Activated naive CD8-positive, alpha-beta T cell (primary cell): ENCODE measurements around the gene ARMH3.

Experiments used
- H3K27ac Mint-ChIP-seq: one replicate; pipeline ENCODE4 v1.8.0; 2021; ENCODE audit warnings: mixed read lengths
- H3K27me3 Mint-ChIP-seq: one replicate; pipeline ENCODE4 v1.8.0; 2021; ENCODE audit warnings: mixed read lengths
- H3K36me3 Mint-ChIP-seq: one replicate; pipeline ENCODE4 v1.8.0; 2021; ENCODE audit warnings: mixed read lengths
- H3K4me1 Mint-ChIP-seq: one replicate; pipeline ENCODE4 v1.8.0; 2021; ENCODE audit warnings: low read depth, mixed read lengths
- H3K4me3 Mint-ChIP-seq: one replicate; pipeline ENCODE4 v1.8.0; 2021; ENCODE audit warnings: mild to moderate bottlenecking, mixed read lengths
- H3K9me3 Mint-ChIP-seq: one replicate; pipeline ENCODE4 v1.8.0; 2021; ENCODE audit warnings: low read depth, mixed read lengths

Gene ARMH3

DNA sequence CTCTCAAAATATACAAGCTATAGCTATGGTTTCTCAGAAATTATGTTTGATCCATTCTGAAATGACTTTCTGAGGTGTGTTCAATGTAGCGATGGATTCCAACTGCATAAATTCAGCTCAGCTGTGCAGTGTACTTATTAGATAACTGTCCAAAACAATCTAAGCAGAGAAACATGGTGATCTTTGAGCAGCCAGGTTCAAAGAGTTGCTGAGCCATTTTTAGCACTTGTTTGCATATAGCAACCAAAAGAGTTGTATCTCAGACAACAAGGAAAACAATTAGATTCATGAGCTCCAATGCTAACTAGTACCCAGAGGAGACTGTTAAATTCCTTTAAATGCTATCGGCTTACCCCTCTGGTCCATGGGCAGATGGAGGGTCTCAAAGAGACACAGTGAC, 196.4 kb downstream of the ARMH3 start:
- Mint-ChIP-seq H3K27ac (no peak overlapping the region), H3K4me3 (no peak overlapping the region), H3K9me3 (no peaks in the 10 kb centered on the region)

GRCh38 chr10:101858723-101859500, 197.1 kb downstream of the ARMH3 start:
- no peaks in the 10 kb centered on the region for H3K9me3 Mint-ChIP-seq
- no peak overlapping the region for H3K4me3 Mint-ChIP-seq
- H3K4me1 Mint-ChIP-seq, result no peaks in the 10 kb centered on the region
- no peaks in the 10 kb centered on the region for H3K27me3 Mint-ChIP-seq
- peaks cover 23% of the 10 kb centered on the region for H3K36me3 Mint-ChIP-seq
- H3K27ac Mint-ChIP-seq, result no peak overlapping the region

More for the DNA sequence above, 196.4 kb downstream of the ARMH3 start:
- Mint-ChIP-seq H3K36me3 (peaks cover 25% of the 10 kb centered on the region), H3K4me1 (peaks cover 2% of the 10 kb centered on the region), H3K27me3 (no peaks in the 10 kb centered on the region)

GRCh38 chr10:101857802-101858476, 198.0 kb downstream of the ARMH3 start:
- Mint-ChIP-seq H3K4me1 (no peaks in the 10 kb centered on the region), H3K36me3 (peaks cover 20% of the 10 kb centered on the region), H3K27me3 (no peaks in the 10 kb centered on the region), H3K4me3 (no peak overlapping the region), H3K9me3 (no peaks in the 10 kb centered on the region), H3K27ac (no peak overlapping the region)

- Mint-ChIP-seq H3K4me1 (no peaks in the 10 kb centered on the region), H3K27me3 (no peaks in the 10 kb centered on the region), H3K27ac (no peak overlapping the region), H3K4me3 (no peak overlapping the region), H3K9me3 (no peaks in the 10 kb centered on the region), H3K36me3 (peaks cover 20% of the 10 kb centered on the region)
Measured at GRCh38 chr10:101856626-101857025, 199.3 kb downstream of the ARMH3 start.

DNA sequence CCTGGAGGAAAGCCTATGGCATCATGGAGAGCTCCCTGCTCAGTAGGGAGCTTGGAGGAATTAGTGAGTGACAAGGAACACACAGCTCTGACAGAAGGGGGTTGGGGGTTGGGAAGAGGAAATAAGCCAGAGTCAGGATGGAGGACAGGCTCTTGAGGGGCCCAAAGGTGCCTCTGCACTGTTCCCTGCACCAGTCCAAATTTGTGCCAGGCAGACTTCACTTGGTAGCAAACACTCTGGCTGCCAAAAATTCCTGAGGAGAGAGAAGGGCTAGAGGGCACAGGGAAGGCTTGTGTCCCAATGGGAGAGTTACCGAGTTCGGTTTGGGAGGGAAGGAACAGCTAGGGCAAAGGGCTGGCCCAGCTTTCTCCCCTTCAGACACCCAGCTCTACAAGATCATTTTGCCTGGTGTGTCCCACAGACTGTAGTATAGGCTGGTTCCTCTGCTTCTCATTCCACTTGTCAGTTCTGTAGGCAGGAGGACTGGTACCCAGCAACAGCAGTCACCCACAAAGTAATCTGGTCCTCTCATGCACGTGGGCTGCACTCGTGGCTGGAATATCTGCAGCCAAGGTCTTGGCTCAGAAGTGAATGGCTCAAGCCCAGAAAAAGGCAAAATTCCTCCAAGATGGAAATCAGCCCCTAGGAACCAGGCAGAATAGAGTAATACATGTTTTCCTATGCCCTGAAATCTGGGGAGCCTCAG, 204.4 kb downstream of the ARMH3 start:
- Mint-ChIP-seq H3K27me3 (no peaks in the 10 kb centered on the region), H3K4me3 (no peak overlapping the region), H3K36me3 (peaks cover 20% of the 10 kb centered on the region), H3K27ac (no peak overlapping the region), H3K4me1 (no peaks in the 10 kb centered on the region), H3K9me3 (no peaks in the 10 kb centered on the region)

DNA sequence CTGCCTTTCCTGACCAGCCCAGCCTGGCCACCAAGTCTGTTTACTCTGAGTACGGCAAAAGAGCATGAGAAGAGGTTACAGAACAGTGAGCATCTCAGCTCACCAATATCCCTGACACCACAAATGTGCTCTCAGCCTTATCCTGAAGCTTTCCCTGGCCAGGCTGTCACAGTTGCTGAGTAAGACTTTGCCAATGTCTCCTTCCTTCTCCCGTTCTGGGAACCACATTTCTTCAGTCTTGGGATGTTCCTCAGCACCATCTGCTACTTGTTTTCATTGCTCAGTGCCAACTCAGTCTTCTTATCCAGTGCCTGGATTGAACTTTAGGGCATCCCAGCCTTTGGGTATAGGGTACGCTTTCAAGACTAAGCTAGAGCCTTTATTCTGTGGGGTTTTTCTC, 205.2 kb downstream of the ARMH3 start:
- no peaks in the 10 kb centered on the region for H3K27me3 Mint-ChIP-seq
- no peaks in the 10 kb centered on the region for H3K9me3 Mint-ChIP-seq
- no peaks in the 10 kb centered on the region for H3K4me1 Mint-ChIP-seq
- no peak overlapping the region for H3K27ac Mint-ChIP-seq
- peaks cover 23% of the 10 kb centered on the region for H3K36me3 Mint-ChIP-seq
- H3K4me3 Mint-ChIP-seq, result no peak overlapping the region

GRCh38 chr10:101848894-101849351, 207.1 kb downstream of the ARMH3 start:
- no peaks in the 10 kb centered on the region for H3K27me3 Mint-ChIP-seq
- no peaks in the 10 kb centered on the region for H3K9me3 Mint-ChIP-seq
- H3K4me3 Mint-ChIP-seq, result no peak overlapping the region
- peaks cover 28% of the 10 kb centered on the region for H3K36me3 Mint-ChIP-seq
- H3K27ac Mint-ChIP-seq, result no peak overlapping the region
- peaks cover 9% of the 10 kb centered on the region for H3K4me1 Mint-ChIP-seq

DNA sequence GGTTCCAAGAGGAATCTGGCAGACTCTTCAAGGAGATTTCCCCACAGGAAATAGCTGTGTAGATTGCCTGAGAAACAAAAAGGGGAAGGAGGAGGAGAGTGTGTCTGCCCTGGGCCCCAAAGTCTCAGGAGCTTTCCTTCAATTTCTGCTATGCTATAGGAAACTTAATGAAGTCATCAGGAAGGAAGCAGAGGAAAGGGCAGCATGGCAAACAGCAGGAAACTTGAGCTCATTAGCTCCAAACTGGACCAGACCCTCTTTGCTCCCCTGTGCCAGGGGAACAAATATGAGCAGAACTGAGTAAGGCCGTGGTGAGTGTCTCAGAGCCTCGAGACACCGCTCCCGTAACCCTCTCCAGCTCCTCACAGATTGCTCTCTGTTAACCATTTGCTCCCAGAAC, 207.6 kb downstream of the ARMH3 start:
- H3K4me1 Mint-ChIP-seq, result peaks cover 9% of the 10 kb centered on the region
- H3K36me3 Mint-ChIP-seq, result peaks cover 28% of the 10 kb centered on the region
- H3K27ac Mint-ChIP-seq, result no peak overlapping the region
- no peaks in the 10 kb centered on the region for H3K27me3 Mint-ChIP-seq
- H3K9me3 Mint-ChIP-seq, result no peaks in the 10 kb centered on the region
- H3K4me3 Mint-ChIP-seq, result no peak overlapping the region

DNA sequence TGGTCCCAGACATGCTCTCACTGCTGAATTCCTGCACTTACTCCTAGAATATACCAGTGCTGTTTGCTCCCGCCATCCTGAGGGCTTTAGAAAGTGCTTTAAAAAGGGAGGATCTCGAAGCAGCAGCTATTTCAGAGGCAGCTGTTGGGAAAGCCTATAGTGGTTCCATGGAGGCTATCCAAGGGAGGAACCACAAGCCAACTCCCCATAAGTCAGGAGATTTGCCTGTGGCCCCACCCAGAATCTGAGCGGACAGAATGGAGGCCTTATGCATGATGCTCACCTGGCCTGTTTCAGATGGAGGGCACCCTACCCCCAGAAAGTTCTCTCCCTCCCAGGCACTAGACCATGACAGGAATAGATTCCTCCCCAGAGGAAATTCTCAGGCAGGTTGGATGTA, 210.1 kb downstream of the ARMH3 start:
- Mint-ChIP-seq H3K9me3 (no peaks in the 10 kb centered on the region), H3K4me3 (no peak overlapping the region), H3K27me3 (peaks cover 5% of the 10 kb centered on the region), H3K27ac (no peak overlapping the region), H3K36me3 (peaks cover 20% of the 10 kb centered on the region), H3K4me1 (peaks cover 33% of the 10 kb centered on the region)

DNA sequence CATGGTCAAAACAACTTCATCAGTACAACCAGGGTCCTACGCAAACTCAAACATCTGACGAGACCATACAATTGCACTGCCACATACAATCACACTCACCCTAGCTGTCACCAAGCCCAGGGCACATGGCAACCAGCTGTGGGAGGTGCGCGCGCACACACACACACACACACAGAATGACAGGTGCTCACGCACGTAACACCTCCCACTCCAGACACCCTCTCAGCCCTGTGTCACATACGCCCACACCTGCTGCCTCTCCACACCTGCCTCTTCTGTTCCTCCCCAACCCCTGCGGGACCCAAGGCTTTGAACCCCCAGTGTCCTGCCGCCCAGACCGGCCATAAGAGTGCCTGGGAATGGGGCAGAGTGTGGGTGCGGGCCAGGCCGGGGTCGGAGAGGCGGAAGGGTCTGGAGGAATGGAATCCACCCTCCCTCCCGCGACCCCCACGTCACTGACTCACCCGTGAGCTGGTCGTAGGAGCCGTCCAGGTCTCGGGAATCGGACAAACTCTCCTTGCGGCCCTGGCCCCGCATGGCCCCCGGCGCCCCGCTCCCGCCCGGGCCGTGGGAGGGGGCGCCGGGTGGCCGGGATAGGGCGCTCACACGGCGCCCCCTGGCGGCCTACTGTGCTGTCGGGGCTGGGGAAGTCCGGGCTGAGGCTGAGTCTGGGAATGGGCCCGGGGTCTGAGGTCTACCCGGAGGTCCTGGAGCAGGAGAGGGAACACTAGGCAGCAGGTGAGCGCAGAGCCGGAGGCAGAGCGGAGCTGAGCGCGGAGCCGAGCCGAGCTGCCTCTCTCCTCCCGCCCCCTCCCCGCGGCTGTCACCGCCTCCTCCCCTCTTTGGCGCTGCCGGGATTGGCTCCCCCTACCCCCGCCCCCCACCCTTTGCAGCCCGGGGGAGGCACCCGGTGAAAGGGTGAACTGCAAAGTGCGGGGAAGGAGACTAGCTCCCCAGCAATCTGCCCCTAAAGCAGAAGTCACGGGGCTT, 212.6 kb downstream of the ARMH3 start, which contains the start of gene KCNIP2:
Gene KCNIP2 (minus strand): TSS at position 769 of the 990 bp plus-strand sequence. CDS start 232 bp downstream, at position 537.
- H3K27me3 Mint-ChIP-seq, result peaks cover 5% of the 10 kb centered on the region
- H3K4me3 Mint-ChIP-seq, result peak within 1 kb of the TSS; percentile 83
- no peak within 1 kb of the TSS for H3K27ac Mint-ChIP-seq
- peaks cover 15% of the 10 kb centered on the region for H3K36me3 Mint-ChIP-seq
- H3K4me1 Mint-ChIP-seq, result peaks cover 47% of the 10 kb centered on the region
- H3K9me3 Mint-ChIP-seq, result no peaks in the 10 kb centered on the region

- Mint-ChIP-seq H3K9me3 (no peaks in the 10 kb centered on the region), H3K36me3 (peaks cover 8% of the 10 kb centered on the region), H3K27me3 (peaks cover 5% of the 10 kb centered on the region), H3K4me3 (peak overlapping the region; percentile 83), H3K4me1 (peaks cover 47% of the 10 kb centered on the region), H3K27ac (no peak overlapping the region)
Measured at GRCh38 chr10:101841826-101842225, 214.1 kb downstream of the ARMH3 start.

- Mint-ChIP-seq H3K27ac (no peak overlapping the region), H3K4me3 (peak overlapping the region; percentile 91), H3K27me3 (peaks cover 5% of the 10 kb centered on the region), H3K4me1 (peaks cover 49% of the 10 kb centered on the region), H3K9me3 (no peaks in the 10 kb centered on the region), H3K36me3 (peaks cover 6% of the 10 kb centered on the region)
Measured at GRCh38 chr10:101840741-101841453, 215.1 kb downstream of the ARMH3 start.

- Mint-ChIP-seq H3K4me1 (peaks cover 53% of the 10 kb centered on the region), H3K9me3 (no peaks in the 10 kb centered on the region), H3K27me3 (peaks cover 5% of the 10 kb centered on the region), H3K4me3 (peak overlapping the region; percentile 91), H3K36me3 (peaks cover 3% of the 10 kb centered on the region), H3K27ac (no peak overlapping the region)
Measured at GRCh38 chr10:101840102-101840684, 215.8 kb downstream of the ARMH3 start.
